HFF-Myc (cell line): ENCODE measurements around the gene COX20.
A peak's percentile ranks its signal among the peaks of the same experiment; 100 is the strongest.
"Not testable (repeated sequence)": the region's sequence is repeated elsewhere in the genome, so short reads cannot be mapped to it uniquely, and the experiment has no call there.

Experiments
- DNase-seq: peaks from one replicate; pipeline ENCODE4 v3.0.0-alpha.2; 2011; ENCODE audit warnings: low read depth; ENCODE audit errors: extremely low read depth
- H3K4me3 ChIP-seq: replicated peaks from 2 replicates; pipeline ENCODE4 v1.5.1; 2011; ENCODE audit warnings: low read depth, mild to moderate bottlenecking, control low read depth, low read length
- TF ChIP-seq, protein P1 (sequence below): IDR thresholded peaks from 2 replicates; pipeline ENCODE4 v1.5.1; 2012; ENCODE audit warnings: mild to moderate bottlenecking, low read depth, low read length, control low read depth; ENCODE audit errors: missing control alignments

Gene COX20

GRCh38 chr1:244821134-244821533, 14.3 kb upstream of the COX20 start:
- TF ChIP-seq, protein P1, sequence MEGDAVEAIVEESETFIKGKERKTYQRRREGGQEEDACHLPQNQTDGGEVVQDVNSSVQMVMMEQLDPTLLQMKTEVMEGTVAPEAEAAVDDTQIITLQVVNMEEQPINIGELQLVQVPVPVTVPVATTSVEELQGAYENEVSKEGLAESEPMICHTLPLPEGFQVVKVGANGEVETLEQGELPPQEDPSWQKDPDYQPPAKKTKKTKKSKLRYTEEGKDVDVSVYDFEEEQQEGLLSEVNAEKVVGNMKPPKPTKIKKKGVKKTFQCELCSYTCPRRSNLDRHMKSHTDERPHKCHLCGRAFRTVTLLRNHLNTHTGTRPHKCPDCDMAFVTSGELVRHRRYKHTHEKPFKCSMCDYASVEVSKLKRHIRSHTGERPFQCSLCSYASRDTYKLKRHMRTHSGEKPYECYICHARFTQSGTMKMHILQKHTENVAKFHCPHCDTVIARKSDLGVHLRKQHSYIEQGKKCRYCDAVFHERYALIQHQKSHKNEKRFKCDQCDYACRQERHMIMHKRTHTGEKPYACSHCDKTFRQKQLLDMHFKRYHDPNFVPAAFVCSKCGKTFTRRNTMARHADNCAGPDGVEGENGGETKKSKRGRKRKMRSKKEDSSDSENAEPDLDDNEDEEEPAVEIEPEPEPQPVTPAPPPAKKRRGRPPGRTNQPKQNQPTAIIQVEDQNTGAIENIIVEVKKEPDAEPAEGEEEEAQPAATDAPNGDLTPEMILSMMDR: no peak
- no peak for DNase-seq

DNA sequence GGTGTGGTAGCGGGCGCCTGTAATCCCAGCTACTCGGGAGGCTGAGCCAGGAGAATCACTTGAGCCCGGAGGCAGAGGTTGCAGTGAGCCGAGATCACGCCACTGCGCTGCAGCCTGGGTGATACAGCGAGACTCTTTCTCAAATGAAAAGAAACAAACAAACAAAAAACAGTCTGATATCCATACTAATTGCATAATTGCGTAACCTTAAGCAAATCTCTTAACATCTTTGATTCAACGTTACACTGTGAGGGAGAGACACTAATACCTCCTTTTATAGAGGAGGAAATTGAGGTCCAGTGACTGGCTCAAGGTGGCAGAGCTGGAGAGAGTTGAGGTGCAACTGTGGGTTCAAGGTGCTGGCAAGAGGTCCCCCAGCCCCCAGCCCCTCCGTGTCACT, 12.6 kb upstream of the COX20 start:
- H3K4me3 ChIP-seq: no peak overlapping the region
- TF ChIP-seq, protein P1: no peak
- no peak for DNase-seq

More at GRCh38 chr1:244821134-244821533, 14.3 kb upstream of the COX20 start:
- H3K4me3 ChIP-seq: no peak overlapping the region

GRCh38 chr1:244826712-244827111, 8.7 kb upstream of the COX20 start:
- TF ChIP-seq, protein P1: no peak

DNA sequence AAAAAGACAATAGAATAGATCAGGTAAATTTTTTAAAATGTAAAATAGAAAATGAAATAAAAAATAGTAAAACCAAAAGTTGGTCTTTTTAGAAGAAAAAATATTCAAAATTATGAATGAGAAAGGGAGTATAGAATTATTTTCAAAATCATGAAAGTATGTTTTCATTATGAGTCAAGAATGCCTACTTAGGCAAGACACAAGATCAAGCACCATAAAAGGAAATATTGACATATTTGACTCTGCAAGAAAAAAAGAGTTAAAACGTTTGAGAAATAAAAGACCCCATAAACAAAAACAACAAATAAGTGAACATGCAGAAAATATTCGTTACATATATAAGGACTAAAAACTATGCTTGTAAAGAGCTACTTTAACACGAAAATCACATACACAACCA, 4.8 kb upstream of the COX20 start:
- no peak for DNase-seq
- no peak overlapping the region for H3K4me3 ChIP-seq
- TF ChIP-seq, protein P1: no peak

More at GRCh38 chr1:244826712-244827111, 8.7 kb upstream of the COX20 start:
- no peak for DNase-seq
- H3K4me3 ChIP-seq: no peak overlapping the region

DNA sequence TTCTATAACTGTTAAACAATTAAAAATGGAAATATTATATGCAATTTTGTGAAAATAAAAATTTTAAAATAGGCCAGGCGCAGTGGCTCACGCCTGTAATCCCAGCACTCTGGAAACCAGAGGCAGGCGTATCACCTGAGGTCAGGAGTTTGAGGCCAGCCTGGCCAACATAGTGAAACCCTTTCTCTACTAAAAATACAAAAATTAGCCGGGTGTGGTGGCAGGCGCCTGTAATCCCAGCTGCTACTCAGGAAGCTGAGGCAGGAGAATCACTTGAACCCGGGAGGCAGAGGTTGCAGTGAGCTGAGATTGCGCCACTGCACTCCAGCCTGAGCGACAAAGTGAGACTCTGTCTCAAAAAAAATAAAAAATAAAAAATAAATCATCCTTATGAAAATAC, 2.2 kb upstream of the COX20 start:
- not testable (repeated sequence) for DNase-seq
- peak overlapping the region; percentile 78 for H3K4me3 ChIP-seq

DNA sequence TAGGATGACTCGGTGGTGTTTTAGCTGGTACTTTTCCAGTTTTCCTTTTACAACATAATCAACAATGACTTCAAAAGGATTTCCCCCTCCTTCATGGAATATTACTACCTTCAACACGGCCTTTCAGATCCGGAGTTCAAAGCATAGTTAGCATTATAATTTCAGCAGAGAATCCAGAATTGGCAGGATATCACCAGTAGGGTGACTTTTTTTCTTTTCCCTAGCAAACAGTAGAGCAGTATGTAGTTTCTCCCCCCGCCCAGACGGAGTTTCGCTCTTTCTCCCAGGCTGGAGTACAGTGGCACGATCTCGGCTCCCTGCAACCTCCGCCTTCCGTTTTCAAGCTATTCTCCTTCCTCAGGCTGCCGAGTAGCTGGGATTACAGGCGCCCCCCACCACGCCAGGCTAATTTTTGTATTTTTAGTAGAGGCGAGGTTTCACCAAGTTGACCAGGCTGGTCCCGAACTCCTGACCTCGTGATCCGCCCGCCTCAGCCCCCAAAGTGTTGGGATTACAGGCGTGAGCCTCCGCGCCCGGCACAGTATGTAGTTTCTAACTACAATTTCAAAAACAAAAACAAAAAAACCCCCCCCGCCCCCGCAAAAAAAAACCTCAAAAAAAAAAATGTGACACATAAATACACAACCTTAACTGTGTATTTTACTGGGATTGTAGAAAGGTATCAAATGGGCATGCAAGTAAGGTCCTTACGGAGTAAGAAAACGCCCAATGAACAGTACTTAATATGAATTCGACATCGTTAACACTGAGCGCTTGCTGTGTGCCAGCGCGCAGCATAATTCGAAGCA, 1.5 kb upstream of the COX20 start:
- H3K4me3 ChIP-seq: peak overlapping the region; percentile 78
- DNase-seq: peak; percentile 47
- TF ChIP-seq, protein P1: no peak

- DNase-seq: peak; percentile 84
- TF ChIP-seq, protein P1: no peak
- peak overlapping the region; percentile 78 for H3K4me3 ChIP-seq
Observed at GRCh38 chr1:244834543-244835275, 749 bp upstream of the COX20 start.
